Measurements from ENCODE around the gene APBA3.
"Not testable (repeated sequence)": the region's sequence is repeated elsewhere in the genome, so short reads cannot be mapped to it uniquely, and the experiment has no call there.

Gene APBA3

GRCh38 chr19:3768748-3769099 is 7.2 kb upstream of the APBA3 start:
- TF ChIP-seq, protein P1, sequence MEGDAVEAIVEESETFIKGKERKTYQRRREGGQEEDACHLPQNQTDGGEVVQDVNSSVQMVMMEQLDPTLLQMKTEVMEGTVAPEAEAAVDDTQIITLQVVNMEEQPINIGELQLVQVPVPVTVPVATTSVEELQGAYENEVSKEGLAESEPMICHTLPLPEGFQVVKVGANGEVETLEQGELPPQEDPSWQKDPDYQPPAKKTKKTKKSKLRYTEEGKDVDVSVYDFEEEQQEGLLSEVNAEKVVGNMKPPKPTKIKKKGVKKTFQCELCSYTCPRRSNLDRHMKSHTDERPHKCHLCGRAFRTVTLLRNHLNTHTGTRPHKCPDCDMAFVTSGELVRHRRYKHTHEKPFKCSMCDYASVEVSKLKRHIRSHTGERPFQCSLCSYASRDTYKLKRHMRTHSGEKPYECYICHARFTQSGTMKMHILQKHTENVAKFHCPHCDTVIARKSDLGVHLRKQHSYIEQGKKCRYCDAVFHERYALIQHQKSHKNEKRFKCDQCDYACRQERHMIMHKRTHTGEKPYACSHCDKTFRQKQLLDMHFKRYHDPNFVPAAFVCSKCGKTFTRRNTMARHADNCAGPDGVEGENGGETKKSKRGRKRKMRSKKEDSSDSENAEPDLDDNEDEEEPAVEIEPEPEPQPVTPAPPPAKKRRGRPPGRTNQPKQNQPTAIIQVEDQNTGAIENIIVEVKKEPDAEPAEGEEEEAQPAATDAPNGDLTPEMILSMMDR (IDR thresholded peaks at IDR 0.05) = no peak
- H3K4me3 ChIP-seq = no peak overlapping the region
- H3K27ac ChIP-seq = no peak overlapping the region
- intact Hi-C loops (cut with DNase I; ENCODE audit: low total_unique reads) = loop anchor here (10.0 kb wide), 1 partner anchor 196 kb away; no protein-coding TSS in a partner anchor
- peaks cover 0 to 5% (median 0%) of the 10 kb centered on the region in 4 donors for H3K4me1 ChIP-seq
- H3K9me3 ChIP-seq = no peaks in the 10 kb centered on the region
- H3K36me3 ChIP-seq = peaks cover 19 to 55% (median 32%) of the 10 kb centered on the region in 3 donors
- H3K27me3 ChIP-seq = peaks cover 0 to 12% of the 10 kb centered on the region in 2 donors
- DNase-seq = no peak

GRCh38 chr19:3768015-3768747 is 6.7 kb upstream of the APBA3 start:
- DNase-seq = no peak
- peaks cover 0 to 11% (median 4%) of the 10 kb centered on the region in 4 donors for H3K4me1 ChIP-seq
- H3K36me3 ChIP-seq = peaks cover 19 to 55% (median 32%) of the 10 kb centered on the region in 3 donors
- H3K4me3 ChIP-seq = no peak overlapping the region
- H3K27me3 ChIP-seq = peaks cover 0 to 12% of the 10 kb centered on the region in 2 donors
- TF ChIP-seq, protein P1 (IDR thresholded peaks at IDR 0.05) = no peak
- no peaks in the 10 kb centered on the region for H3K9me3 ChIP-seq
- no peak overlapping the region for H3K27ac ChIP-seq
- intact Hi-C loops (cut with DNase I; ENCODE audit: low total_unique reads) = loop anchor here (10.0 kb wide), 1 partner anchor 197 kb away; no protein-coding TSS in a partner anchor

DNA sequence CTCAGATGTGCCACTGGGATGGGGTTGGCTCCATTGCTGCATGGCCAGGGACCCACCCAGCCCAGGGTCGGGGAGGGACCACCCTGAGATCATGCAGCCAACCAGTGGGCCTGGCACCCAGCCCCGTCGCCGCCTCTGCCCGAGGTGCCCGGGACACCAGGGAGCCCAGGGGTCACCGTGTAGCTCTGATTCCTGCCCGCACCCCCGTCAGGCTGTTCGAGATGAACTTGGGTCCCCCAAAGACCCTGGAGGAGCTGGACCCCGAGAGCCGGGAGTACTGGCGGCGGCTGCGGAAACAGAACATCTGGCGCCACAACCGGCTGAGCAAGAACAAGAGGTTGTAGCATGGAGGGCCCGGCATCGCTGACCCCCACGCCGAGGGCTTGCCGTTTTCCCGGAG is 5.6 kb upstream of the APBA3 start:
- DNase-seq = no peak
- peaks cover 19 to 55% (median 32%) of the 10 kb centered on the region in 3 donors for H3K36me3 ChIP-seq
- H3K27ac ChIP-seq = no peak overlapping the region
- intact Hi-C loops (cut with DNase I; ENCODE audit: low total_unique reads) = loop anchor here (10.0 kb wide), 1 partner anchor 198 kb away; no protein-coding TSS in a partner anchor
- H3K4me1 ChIP-seq = peaks cover 0 to 13% (median 7%) of the 10 kb centered on the region in 4 donors
- H3K27me3 ChIP-seq = peaks cover 0 to 10% of the 10 kb centered on the region in 2 donors
- no peak overlapping the region for H3K4me3 ChIP-seq
- TF ChIP-seq, protein P1 (IDR thresholded peaks at IDR 0.05) = no peak
- no peaks in the 10 kb centered on the region for H3K9me3 ChIP-seq

- DNase-seq = no peak
Observed at GRCh38 chr19:3766520-3766919, 5.0 kb upstream of the APBA3 start.

DNA sequence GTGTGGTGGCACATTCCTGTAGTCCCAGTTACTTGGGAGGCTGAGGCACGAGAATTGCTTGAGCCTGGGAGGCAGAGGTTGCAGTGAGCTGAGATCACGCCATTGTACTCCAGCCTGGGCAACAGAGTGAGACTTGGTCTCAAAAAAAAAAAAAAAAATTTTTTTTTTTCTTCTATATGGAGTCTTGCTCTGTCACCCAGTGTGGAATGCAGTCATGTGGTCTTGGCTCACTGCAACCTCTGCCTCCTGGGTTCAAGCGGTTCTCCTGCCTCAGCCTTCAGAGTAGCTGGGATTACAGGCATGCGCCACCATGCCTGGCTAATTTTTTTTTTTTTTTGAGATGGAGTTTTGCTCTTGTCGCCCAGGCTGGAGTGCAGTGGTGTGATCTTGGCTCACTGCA is 4.3 kb upstream of the APBA3 start:
- not testable (repeated sequence) for H3K27ac ChIP-seq, H3K4me3 ChIP-seq, H3K9me3 ChIP-seq, H3K27me3 ChIP-seq, DNase-seq
- peaks cover 19 to 55% (median 32%) of the 10 kb centered on the region in 3 donors for H3K36me3 ChIP-seq
- peaks cover 0 to 20% (median 15%) of the 10 kb centered on the region in 4 donors for H3K4me1 ChIP-seq
- intact Hi-C loops (cut with DNase I; ENCODE audit: low total_unique reads) = loop anchor here (10.0 kb wide), 1 partner anchor 199 kb away; no protein-coding TSS in a partner anchor

More at GRCh38 chr19:3766520-3766919, 5.0 kb upstream of the APBA3 start:
- Histone ChIP-seq H3K27ac (no peak overlapping the region), H3K36me3 (peaks cover 19 to 55% (median 32%) of the 10 kb centered on the region in 3 donors), H3K27me3 (peaks cover 0 to 5% of the 10 kb centered on the region in 2 donors), H3K4me1 (peaks cover 0 to 16% (median 11%) of the 10 kb centered on the region in 4 donors), H3K9me3 (no peaks in the 10 kb centered on the region), H3K4me3 (no peak overlapping the region)
- TF ChIP-seq, protein P1 (IDR thresholded peaks at IDR 0.05) = no peak
- intact Hi-C loops (cut with DNase I; ENCODE audit: low total_unique reads) = loop anchor here (10.0 kb wide), 1 partner anchor 198 kb away; no protein-coding TSS in a partner anchor

DNA sequence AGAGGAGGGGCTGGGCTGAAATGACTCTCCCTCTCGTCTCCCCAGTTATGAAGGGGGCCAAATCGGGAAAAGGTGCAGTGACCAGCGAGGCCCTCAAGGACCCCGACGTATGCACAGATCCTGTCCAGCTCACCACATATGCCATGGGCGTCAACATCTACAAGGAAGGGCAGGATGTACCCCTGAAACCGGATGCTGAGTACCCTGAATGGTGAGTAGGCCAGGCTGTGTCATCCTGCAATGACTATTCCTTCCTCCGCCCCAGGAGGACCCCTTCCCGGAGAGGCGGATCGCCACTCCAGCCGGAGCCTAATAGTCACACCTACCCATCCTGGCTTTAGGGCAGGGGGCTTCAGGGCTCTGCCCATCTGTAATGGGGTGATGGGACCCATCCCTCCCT is 3.6 kb upstream of the APBA3 start:
- Histone ChIP-seq H3K36me3 (peaks cover 19 to 53% (median 32%) of the 10 kb centered on the region in 3 donors), H3K27ac (no peak overlapping the region), H3K27me3 (no peaks in the 10 kb centered on the region), H3K9me3 (no peaks in the 10 kb centered on the region), H3K4me3 (no peak overlapping the region), H3K4me1 (peaks cover 0 to 26% (median 21%) of the 10 kb centered on the region in 4 donors)
- TF ChIP-seq, protein P1 (IDR thresholded peaks at IDR 0.05) = no peak
- DNase-seq = no peak
- intact Hi-C loops (cut with DNase I; ENCODE audit: low total_unique reads) = loop anchor here (10.0 kb wide), 1 partner anchor 200 kb away; no protein-coding TSS in a partner anchor

All from tibial artery (tissue), 4 donors.